Measurements from ENCODE around the gene WAPL.

DNA sequence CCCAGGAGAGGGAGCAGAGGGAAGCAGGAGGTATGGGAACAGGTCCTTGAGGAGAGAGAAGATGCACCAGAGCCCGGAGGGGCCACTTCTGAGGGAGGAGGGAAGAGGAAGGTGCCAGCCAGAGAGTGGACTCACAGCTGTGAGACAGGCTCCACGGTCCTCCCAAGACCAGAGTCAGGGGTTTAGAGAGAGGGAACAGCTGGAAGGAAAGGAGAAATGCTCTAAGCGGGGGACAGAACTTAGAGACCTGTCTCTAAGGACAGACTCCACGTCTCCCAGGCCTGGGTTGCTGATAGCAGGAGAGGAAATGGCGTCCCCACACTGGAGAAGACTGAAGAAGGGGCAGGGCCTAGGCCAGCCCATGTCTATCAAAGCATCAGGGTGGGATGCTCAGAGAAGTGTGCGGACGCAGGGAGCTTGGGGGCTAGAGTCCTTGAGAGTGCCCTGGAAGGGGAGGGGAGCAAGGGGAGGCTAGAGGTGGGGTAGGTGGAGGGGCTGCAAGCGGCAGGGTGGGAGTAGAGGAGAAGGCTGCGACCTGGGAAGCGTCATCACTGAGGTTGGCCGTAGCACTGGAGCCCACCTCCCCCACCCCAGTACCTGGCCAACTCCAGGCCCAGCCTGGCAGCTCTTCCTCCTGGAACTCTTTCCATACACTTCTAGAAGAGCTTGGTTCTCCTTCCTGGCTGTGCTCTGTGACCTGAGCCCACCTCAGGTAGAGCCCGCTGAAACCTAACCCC, 129.4 kb downstream of the WAPL start:
- no peak for TF ChIP-seq TAF1 (IDR thresholded peaks at IDR 0.05; ENCODE audit: borderline replicate concordance, insufficient read depth, low read length)
- TF ChIP-seq POLR2AphosphoS5 (IDR thresholded peaks at IDR 0.05; ENCODE audit: low read depth, low read length), result no peak
- no peak for TF ChIP-seq FOXP2 (optimal IDR thresholded peaks at IDR 0.05; ENCODE audit: borderline replicate concordance, extremely low read depth, extremely low read length, insufficient read depth)
- TF ChIP-seq, protein P1, sequence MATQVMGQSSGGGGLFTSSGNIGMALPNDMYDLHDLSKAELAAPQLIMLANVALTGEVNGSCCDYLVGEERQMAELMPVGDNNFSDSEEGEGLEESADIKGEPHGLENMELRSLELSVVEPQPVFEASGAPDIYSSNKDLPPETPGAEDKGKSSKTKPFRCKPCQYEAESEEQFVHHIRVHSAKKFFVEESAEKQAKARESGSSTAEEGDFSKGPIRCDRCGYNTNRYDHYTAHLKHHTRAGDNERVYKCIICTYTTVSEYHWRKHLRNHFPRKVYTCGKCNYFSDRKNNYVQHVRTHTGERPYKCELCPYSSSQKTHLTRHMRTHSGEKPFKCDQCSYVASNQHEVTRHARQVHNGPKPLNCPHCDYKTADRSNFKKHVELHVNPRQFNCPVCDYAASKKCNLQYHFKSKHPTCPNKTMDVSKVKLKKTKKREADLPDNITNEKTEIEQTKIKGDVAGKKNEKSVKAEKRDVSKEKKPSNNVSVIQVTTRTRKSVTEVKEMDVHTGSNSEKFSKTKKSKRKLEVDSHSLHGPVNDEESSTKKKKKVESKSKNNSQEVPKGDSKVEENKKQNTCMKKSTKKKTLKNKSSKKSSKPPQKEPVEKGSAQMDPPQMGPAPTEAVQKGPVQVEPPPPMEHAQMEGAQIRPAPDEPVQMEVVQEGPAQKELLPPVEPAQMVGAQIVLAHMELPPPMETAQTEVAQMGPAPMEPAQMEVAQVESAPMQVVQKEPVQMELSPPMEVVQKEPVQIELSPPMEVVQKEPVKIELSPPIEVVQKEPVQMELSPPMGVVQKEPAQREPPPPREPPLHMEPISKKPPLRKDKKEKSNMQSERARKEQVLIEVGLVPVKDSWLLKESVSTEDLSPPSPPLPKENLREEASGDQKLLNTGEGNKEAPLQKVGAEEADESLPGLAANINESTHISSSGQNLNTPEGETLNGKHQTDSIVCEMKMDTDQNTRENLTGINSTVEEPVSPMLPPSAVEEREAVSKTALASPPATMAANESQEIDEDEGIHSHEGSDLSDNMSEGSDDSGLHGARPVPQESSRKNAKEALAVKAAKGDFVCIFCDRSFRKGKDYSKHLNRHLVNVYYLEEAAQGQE (IDR thresholded peaks at IDR 0.05; ENCODE audit: insufficient read depth in 1 of 2, low read depth in 2 of 2, low read length in 2 of 2), result no peak
- no peak for TF ChIP-seq SIN3A (IDR thresholded peaks at IDR 0.05; ENCODE audit: borderline replicate concordance, insufficient read depth, low read length)
